ENCODE measurements around the gene ZRANB3. TPM values are rescaled to one million over a fixed set of nuclear protein-coding genes. Genes with fewer than 3 reads are reported as not detected.

ZRANB3 gene
- total and polyA plus RNA-seq, 2 donors (not counting 3 experiments of a cell fraction or from before 2014, with no cell fraction given) = 2.2 to 6.0 TPM

- Histone ChIP-seq H3K27ac (ENCODE audit: insufficient read depth, low read depth, low read length) (no peak overlapping the region), H3K9me3 (replicated peaks; ENCODE audit: control insufficient read depth, insufficient read depth, low read length) (no peaks in the 10 kb centered on the region), H3K9ac (replicated peaks; ENCODE audit: extremely low read depth, insufficient read depth, low read length) (no peak overlapping the region), H3K27me3 (ENCODE audit: control insufficient read depth in 2 of 2, insufficient read depth in 2 of 2, low read length in 2 of 2) (no peaks in the 10 kb centered on the region), H3K36me3 (ENCODE audit: control insufficient read depth in 2 of 2, extremely low read depth in 1 of 2, insufficient read depth in 2 of 2, low read length in 2 of 2) (peaks cover 2 to 4% of the 10 kb centered on the region in 2 experiments), H3K4me2 (ENCODE audit: insufficient read depth, low read length) (no peak overlapping the region), H3K4me3 (replicated peaks in 1 of 3; ENCODE audit: insufficient read depth in 1 of 3, low read depth in 1 of 3, low read length in 3 of 3) (no peak overlapping the region), H3K79me2 (ENCODE audit: control insufficient read depth, insufficient read depth, low read length) (peaks cover 2% of the 10 kb centered on the region), H3K9me1 (replicated peaks; ENCODE audit: control insufficient read depth, extremely low read depth, insufficient read depth, low read length) (no peaks in the 10 kb centered on the region), H3K4me1 (ENCODE audit: control insufficient read depth, extremely low read depth, insufficient read depth, low read length) (no peaks in the 10 kb centered on the region), H4K20me1 (replicated peaks; ENCODE audit: control insufficient read depth, extremely low read depth, insufficient read depth, low read length) (no peaks in the 10 kb centered on the region), H2AFZ (ENCODE audit: low read depth, low read length) (no peak overlapping the region)
- FAIRE-seq (no peak), DNase-seq (ENCODE audit: low read depth, low spot score) (no peak)
- CTCF ChIA-PET = no interaction called here
- POLR2A ChIA-PET = no interaction called here
- intact Hi-C loops (cut with micrococcal nuclease) (no loop called here), dilution Hi-C loops (cut with MboI; ENCODE audit: extremely low pct_ligation_motif_present, low sequenced_read_pairs) (no loop called here)
- no TSS peak for BruUV-seq (replicated peaks)
- TF ChIP-seq MAX (IDR thresholded peaks at IDR 0.05; ENCODE audit: insufficient read depth, insufficient read length) (no peak), FOS (IDR thresholded peaks at IDR 0.05; ENCODE audit: borderline replicate concordance, insufficient read depth, low read length) (no peak), EZH2 (IDR thresholded peaks at IDR 0.05; ENCODE audit: borderline replicate concordance, low read depth, low read length, severe bottlenecking) (no peak), POLR2AphosphoS5 (IDR thresholded peaks at IDR 0.05; ENCODE audit: insufficient read depth, low read depth, low read length) (no peak), POLR2A (IDR thresholded peaks at IDR 0.05; ENCODE audit: low read depth, low read length) (no peak), GATA2 (IDR thresholded peaks at IDR 0.05; ENCODE audit: insufficient read depth, insufficient read length, low read depth, low read length) (no peak), MYC (IDR thresholded peaks at IDR 0.05; ENCODE audit: low read depth, low read length) (no peak), JUN (IDR thresholded peaks at IDR 0.05; ENCODE audit: borderline replicate concordance, insufficient read depth, insufficient read length, low read depth) (no peak)
- TF ChIP-seq, protein P1, sequence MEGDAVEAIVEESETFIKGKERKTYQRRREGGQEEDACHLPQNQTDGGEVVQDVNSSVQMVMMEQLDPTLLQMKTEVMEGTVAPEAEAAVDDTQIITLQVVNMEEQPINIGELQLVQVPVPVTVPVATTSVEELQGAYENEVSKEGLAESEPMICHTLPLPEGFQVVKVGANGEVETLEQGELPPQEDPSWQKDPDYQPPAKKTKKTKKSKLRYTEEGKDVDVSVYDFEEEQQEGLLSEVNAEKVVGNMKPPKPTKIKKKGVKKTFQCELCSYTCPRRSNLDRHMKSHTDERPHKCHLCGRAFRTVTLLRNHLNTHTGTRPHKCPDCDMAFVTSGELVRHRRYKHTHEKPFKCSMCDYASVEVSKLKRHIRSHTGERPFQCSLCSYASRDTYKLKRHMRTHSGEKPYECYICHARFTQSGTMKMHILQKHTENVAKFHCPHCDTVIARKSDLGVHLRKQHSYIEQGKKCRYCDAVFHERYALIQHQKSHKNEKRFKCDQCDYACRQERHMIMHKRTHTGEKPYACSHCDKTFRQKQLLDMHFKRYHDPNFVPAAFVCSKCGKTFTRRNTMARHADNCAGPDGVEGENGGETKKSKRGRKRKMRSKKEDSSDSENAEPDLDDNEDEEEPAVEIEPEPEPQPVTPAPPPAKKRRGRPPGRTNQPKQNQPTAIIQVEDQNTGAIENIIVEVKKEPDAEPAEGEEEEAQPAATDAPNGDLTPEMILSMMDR (IDR thresholded peaks at IDR 0.05; ENCODE audit: extremely low read depth in 1 of 2, insufficient read depth in 1 of 2, low read depth in 1 of 2, low read length in 2 of 2) = no peak
Observed at GRCh38 chr2:135142323-135142722, 388.7 kb downstream of the ZRANB3 start.

Measured in endothelial cell of umbilical vein (primary cell).